HG02840 (cell line): ENCODE results near the gene KRT40.
"Not testable (repeated sequence)": the region's sequence is repeated elsewhere in the genome, so short reads cannot be mapped to it uniquely, and the experiment has no call there.

Source experiments
- ATAC-seq: cut with Tn5 transposase; IDR thresholded peaks from one replicate; pipeline ENCODE4 v1.9.1; 2021; ENCODE audit warnings: mild to moderate bottlenecking, moderate library complexity, moderate number of reproducible peaks; ENCODE audit not compliant: unreplicated experiment, low FRiP score

Gene KRT40

DNA sequence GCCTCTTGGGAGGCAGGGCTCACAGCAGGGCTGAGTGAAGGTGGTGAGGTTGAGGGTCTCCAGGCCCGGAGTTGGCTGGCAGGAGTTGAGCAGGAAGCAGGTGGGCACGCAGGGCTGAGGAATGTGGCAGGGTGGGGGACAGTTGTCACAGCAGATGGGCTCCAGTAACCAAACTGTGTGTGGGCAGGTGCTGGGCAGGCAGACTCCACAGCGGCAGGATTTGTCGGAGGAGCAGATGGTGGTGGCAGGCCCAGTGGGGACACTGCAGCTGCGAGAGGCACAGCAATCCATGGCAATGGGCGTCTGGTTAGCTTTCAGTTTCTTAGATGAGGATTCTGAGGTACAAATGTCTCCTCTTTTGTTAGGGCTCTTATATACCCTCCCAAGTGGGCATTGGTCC lies 15.4 kb upstream of the KRT40 start, which contains the start of gene KRTAP3-2:
Gene KRTAP3-2 (minus strand): TSS at position 344 of the 400 bp plus-strand sequence. CDS start 53 bp downstream, at position 291.
- ATAC-seq: not testable (repeated sequence)

DNA sequence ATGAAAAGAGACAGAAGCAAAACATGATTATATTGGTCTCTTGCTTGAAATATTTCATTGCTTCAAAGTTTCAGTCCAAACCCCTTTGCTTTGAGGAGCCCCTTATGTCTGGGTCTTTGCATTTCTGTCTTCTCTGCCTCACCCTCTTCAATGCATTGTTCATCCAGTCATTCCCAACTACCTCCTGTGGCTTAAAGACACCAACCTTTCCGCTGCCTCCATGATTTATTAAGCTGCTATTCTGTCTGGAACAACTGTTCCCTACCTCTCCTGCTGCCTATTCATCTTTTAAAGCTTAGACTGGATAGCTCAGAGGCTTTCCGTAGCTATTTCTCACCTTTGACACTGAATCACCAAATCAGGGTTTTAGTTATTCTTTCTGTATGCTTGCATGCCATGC lies 13.2 kb upstream of the KRT40 start:
- ATAC-seq: no peak

DNA sequence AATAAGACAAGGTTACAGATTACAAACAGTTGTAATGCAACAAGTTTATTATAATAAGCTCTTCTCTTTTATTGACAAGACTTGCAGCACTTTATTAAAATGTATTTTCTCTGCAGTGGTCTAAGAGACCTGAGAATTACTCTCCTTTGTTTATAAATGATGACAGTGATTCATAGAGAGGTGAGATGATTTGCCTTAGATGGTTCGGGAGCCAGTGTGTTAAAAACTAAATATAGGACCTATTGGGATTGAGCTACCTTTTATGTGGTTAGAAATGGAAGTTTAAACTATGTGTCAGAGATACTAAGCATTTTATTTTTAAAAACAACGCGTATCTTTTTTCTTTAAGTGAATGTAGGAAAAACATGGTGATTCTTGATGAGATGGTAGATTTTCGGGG lies 12.7 kb upstream of the KRT40 start:
- ATAC-seq: no peak

DNA sequence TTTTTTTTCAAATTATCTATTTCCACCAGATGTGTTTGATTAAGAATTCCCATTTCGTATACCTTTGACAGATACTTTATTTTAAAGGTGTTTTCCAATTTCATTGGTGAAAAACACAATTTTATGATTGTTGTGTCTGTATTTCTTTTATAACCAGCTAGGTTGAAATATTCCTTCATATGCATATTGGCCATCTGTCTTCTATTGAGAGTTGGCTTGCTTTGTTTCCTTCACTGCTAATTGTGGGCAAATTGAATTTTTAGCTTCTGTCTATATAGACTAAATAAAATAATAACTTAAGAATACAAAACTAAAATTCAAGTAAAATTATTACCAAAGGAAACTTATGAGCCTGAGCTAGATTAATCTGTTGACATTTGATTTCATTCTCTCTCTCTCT lies 11.0 kb upstream of the KRT40 start:
- ATAC-seq: no peak

DNA sequence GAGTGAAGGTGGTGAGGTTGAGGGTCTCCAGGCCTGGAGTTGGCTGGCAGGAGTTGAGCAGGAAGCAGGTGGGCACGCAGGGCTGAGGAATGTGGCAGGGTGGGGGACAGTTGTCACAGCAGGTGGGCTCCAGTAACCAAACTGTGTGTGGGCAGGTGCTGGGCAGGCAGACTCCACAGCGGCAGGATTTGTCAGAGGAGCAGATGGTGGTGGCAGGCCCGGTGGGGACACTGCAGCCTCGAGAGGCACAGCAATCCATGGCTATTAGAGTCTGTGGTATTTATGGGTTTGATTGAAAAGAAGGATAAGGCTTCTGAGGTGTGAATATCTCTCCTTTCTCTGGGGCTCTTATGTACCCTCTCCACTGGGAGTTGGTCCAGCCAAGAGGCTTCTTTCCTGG lies 9.7 kb upstream of the KRT40 start, which contains the start of gene KRTAP3-3:
Gene KRTAP3-3 (minus strand): TSS at position 326 of the 400 bp plus-strand sequence. CDS start 67 bp downstream, at position 259.
- ATAC-seq: no peak

DNA sequence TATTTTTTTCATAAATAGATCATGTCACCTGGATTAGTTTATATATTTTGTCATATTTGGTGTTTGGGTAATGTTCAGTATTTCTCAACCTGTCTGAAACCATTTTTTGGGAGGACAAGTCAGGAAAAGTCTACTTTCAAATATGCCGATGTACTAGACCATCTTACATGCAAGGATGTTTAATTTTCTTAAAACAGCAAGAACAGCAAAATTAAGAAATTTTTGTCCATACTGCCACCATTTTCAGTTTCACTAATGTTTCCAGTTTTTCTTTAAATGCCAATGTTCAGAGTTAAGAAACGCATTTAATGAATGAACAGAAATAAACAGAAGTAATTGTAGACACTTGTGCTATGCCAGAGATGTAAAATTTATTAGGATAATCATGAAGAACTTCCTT lies 9.0 kb upstream of the KRT40 start:
- ATAC-seq: no peak

DNA sequence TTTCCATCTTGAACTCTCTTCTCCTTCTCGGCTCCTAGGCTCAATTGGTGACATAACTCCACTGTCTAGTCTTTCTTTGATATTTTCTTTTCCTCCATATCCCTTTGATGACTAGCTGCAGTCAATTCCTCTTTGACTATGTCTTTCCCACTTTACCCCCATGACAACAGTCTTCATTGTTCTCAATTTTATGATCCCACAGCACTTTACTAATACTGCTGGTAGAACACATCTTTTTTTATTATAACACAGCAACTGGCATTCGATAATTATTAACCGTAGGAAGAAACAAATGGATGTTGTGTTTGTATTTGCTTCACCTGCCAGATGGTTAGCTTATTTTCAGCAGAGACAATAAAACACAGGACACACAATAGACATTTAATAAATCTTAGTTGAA lies 8.5 kb upstream of the KRT40 start:
- ATAC-seq: no peak

DNA sequence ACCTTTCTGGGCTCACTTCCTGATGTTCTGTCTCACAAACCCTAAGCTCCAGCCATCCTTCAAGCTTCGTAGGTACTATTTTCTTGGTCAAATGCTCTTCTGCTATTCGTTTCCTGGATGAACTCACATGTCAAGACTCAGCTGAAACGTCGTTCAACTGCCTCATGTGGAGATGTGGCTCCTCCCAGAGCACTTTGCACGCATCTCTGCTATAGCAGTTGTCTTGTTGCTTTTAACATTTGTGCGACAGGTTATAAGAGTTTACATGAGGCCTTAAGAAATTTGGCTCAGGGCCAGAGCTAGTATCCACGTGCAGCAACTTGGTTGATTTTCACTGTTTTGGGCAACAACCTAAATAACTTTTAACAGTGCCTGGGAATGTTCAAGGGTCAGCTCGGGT lies 2.8 kb upstream of the KRT40 start:
- no peak for ATAC-seq

DNA sequence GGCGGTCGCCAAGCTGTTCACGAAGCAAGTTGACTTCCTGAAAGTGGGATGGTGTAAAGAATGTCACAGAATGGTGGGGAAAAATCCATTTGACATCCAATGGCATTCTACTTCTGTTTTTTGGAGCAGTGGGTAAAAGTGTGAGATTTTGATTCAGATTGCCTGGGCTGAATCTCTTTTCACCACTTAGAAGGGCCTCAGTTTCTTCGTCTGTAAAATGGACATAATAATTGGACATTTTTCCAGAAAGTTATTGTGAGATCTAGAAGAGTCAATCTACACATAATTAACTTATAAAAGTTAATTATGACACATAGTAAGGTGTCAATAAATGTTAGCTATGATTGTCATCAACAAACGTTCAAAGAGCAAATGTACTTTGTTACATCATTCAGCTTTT lies 3.0 kb downstream of the KRT40 start:
- ATAC-seq: no peak

DNA sequence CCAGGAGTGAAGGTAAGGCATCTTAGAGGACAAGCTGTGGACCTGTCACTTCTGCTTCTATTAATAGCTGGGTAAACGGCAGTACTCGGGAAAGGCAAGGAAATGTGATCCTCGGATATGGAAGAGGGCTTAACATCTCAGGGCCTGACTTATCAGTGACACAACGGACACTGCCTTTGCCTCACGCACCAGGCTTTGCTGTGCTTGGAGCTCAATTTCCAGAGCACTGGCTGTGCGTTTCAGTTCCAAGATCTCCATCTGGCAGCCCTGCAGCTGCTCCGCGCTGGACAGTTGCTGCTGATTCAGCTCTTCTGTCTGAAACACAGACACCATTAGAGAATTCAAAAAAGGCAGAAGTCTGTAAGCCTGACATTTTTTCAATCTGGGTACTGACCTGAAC lies 3.5 kb downstream of the KRT40 start:
- ATAC-seq: no peak

DNA sequence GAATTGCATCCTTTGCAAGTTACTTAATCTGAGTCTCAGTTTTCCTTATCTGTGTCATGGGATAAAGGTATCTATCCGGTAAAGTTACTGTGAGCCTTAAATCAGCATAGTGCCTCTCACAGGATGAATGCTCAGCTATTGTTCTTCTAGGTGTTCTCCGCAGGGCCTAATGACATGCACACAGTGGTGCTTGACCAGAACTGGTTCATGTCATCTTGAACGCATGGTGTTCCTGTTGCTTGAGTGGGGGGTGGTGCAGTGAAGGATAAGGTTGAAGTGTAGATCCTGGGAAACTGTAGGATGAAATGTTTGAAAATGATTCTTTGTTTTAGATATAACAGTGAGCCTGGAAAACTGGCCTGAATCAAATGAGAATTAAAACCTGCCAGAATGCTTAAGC lies 4.0 kb downstream of the KRT40 start:
- no peak for ATAC-seq

DNA sequence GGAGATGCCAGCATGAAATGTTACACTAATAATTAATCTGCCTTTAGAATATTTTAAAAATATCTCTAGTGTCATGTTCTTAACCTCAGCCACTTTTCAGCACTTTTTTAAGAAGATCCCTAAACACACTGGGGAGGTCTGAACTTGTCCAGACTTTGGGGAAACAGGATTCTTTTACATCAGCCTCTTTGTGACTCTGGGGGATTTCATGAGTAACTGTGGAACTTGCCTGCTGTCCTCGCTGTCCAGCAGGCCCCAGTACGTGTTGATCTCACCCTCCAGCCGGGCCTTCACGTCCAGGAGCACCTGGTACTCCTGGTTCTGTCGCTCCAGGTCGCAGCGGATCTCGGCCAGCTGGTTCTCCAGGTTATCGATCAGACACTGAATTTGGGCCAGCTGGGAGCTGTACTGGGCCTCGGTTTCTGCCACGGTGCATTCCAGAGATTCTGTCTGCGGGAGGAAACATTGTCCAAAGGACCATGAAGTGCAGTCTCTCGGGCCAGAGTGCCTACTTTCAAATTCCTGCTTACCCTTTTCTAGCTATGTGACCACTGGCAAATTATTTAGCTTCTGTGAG lies 5.5 kb downstream of the KRT40 start:
- ATAC-seq: no peak

DNA sequence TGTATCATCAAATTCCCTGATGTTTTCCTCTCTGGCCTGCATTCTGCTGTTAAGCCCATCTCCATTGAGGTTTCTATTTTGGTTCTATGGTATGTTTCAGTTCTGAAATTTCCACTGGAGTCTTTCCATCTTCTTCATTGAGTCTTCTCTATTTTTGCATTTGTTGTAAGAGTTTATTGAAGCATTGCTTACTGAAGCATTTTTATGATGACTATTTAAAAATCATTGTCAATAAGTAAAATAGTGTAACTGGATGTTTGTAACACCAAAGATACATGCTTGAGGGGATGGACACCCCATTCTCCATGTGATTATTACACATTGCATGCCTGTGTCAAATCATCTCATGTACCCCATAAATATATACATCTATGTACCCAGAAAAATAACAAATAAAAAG lies 8.6 kb downstream of the KRT40 start:
- no peak for ATAC-seq

DNA sequence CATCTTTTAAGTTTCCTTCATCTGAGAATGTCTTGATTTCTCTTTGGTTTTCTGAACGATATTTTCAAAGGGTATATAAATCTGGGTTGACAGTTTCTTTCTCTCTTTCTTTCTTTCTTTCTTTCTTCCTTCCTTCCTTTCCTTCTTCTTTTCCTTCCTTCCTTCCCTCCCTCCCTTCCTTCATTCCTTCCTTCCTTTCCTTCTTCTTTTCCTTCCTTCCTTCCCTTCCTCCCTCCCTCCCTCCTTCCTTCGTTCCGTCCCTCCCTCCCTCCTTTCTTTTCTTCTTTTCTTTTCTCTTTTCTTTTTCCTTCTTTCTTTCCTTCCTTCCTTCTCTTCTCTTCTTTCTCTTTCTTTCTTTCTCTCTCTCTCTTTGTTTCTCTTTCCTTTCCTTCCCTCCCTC lies 9.8 kb downstream of the KRT40 start:
- no peak for ATAC-seq

DNA sequence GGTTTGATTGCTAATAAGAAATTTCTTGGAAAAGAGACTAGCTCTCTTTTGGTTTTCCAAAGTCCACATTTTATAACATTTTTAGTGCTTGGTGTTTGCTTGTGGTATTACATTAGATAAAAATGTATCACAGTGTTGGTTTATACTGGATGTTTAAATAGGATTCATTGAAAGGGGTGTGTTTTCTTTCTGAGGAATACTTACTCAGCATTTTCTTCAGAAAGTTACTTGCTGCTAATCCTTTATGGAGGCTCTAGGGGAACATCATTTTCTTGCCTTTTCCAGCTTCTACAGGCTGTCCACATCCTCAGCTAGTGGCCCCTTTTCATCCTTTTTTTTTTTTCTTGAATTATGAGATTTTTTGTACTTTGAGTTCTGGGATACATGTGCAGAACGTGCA lies 16.5 kb downstream of the KRT40 start:
- ATAC-seq: no peak

DNA sequence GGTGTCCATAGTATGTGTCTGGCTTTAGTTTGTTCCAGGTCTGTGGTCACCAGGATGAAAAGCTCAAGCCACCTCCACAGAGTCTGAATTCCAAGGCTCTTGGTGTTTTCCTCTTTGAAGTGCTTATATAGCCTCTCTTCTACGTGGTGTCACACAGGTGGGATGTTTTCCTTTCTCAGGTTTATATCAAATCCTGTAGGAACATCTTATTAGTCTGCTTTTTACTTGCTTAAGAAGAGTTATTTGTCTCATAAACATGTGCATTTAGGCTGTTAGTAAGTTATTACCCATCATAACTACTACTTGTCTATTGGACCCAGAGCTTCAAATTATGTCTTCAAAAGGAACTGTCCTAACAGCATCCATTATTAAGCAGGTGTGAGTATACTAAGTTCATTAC lies 17.3 kb downstream of the KRT40 start, which contains the start of gene KRT39:
Gene KRT39 (minus strand): TSS at position 101 of the 400 bp plus-strand sequence. CDS start 92 bp downstream, at position 9.
- no peak for ATAC-seq

DNA sequence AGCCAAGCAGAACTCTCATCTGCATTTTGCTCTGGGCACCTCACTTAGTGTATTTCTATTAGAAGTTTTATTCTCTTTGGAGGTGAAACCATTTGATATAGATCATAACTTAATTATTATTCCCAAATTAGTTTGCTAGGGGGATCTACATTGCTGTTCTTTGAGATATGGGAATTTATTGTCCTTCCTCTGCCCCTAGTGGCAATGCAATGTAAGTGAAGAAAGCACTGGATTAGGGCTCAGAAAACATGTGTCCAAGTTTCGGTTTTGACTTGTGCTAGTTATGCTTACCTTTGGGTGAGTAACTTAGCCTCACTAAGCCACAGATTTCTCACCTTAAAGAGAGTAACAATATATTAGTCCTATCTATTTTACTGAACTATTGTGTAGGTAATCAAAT lies 20.3 kb downstream of the KRT40 start:
- ATAC-seq: no peak

DNA sequence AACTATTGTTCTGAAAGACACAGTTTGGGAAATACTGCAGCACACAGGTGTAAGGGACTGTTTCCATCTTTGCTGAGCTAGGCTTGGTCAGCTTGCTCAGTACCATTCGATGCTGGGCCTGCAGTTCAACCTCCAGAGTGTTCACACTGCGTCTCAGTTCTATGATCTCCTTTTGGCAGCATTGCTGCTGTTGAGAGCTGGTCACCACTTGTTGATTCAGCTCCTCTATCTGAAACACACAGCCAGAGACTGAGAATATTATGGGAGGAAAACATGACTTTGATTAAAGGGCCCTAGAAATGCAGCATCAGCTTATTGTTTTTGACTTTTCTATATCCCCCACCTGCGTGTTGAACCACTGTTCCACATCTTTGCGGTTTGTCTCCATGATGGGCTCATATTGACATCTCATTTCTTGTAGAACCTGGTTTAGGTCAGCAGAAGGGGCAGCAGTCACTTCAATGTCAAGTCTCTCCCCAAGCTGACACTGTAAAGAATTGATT lies 22.0 kb downstream of the KRT40 start:
- no peak for ATAC-seq

DNA sequence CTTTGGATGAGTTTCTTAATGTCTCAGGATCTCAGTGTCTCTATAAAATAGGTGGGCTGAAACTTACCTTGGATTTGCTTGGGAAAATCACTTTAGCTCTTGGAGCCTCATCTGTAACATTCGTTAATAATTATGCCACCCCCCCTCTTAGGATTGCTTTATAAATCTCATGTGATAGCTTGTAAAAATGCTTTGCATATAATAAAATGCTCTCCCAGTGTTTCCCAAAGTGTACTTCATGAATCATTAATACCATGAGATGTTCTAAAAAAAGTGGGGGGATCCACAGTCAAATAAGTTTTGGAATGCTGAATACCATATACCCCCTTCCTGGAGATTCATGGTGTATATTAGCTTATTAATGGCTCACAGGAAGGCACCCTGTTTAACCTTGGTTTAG lies 22.5 kb downstream of the KRT40 start:
- ATAC-seq: no peak

DNA sequence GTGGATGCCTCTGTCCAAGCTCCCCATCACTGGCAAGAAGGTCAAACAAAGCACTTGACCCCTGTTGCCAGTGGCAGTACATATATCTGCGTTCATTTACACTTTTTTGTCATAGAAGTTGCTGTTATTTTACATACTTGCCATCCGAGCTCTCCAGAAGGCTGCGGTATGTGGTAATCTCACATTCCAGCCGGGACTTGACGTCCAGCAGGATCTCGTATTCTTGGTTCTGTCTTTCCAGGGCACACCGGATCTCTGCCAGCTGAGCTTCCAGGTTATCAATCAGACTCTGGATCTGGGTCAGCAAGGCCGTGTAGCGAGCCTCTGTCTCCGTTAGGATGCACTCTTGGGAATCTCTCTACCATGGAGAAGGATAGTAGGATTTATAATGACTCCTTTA lies 24.0 kb downstream of the KRT40 start:
- ATAC-seq: no peak

DNA sequence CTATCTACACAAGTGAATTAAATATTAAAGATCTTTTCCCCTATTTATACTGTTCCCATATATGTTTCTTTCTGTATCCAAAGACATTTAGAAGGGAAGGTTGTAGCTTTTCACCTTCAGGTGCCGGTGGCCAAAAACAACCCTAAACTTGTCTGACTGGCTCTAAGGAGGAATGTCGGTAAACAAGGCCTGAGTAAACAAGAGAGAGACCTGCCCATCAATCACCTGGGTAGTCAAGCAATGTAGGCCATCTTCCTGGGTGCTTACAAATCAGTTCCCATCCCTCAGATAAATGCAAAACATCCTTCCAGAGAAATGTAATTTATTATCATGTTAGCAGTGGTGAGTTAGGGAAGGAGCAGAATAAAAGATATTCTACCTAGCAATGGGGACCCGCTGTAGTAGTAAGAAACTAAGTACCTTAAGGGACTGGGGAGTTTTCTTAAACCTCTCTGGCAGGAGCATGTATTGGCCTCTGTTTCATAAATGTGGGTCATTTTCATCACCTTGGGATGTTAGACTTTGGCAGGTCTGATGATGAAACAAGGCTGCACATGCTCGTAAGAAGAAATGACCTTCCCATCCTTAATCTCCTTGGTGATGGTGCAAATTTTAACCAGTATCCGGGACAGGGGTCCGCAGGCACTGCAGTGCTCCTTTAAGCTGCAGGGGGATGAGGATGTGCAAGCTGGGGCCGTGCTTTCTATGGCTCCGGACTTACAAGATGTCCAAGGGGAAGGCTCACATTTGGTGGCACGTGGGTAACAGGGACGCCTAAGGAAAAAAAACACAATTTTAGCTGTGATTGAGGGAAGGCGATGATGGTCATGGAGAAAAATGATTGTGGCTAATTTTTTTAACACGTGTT lies 25.8 kb downstream of the KRT40 start:
- no peak for ATAC-seq
